HepG2 (cell line): ENCODE results near the gene RER1. TPM values are rescaled to one million over a fixed set of nuclear protein-coding genes. Genes with fewer than 3 reads are reported as not detected.

Experiments
- ATF7 ChIP-seq, 2 experiments: fragments of 450-650 bp in 1 of 2; sonication (generic) in 1 of 2; formaldehyde crosslinking in 1 of 2; IDR thresholded peaks; 2 replicates each; pipeline versions ENCODE4 v1.4.0 to v1.6.1; 2016 to 2020; ENCODE audit warnings: antibody characterized with exemption in 1 of 2, mild to moderate bottlenecking in 1 of 2, missing genetic modification reagents in 1 of 2
- CREB3 ChIP-seq: sonication (generic); formaldehyde crosslinking; IDR thresholded peaks from 2 replicates; pipeline ENCODE4 v1.5.0; 2020; ENCODE audit warnings: missing genetic modification reagents
- DR1 ChIP-seq: sonication (generic); formaldehyde crosslinking; IDR thresholded peaks from 2 replicates; pipeline ENCODE4 v1.8.0; 2021; ENCODE audit warnings: mild to moderate bottlenecking, missing genetic modification reagents, inconsistent platforms
- E2F2 ChIP-seq: sonication (generic); formaldehyde crosslinking; IDR thresholded peaks from 2 replicates; pipeline ENCODE4 v1.4.0; 2020; ENCODE audit warnings: missing genetic modification reagents, borderline replicate concordance
- ETV5 ChIP-seq: IDR thresholded peaks from 2 replicates; pipeline ENCODE4 v1.6.1; 2018; ENCODE audit warnings: missing biosample characterization, missing genetic modification reagents, inconsistent platforms, borderline replicate concordance
- FOXO1 ChIP-seq: sonication (generic); formaldehyde crosslinking; IDR thresholded peaks from 2 replicates; pipeline ENCODE4 v1.4.0; 2020; ENCODE audit warnings: missing genetic modification reagents
- HMGXB3 ChIP-seq: sonication (generic); formaldehyde crosslinking; IDR thresholded peaks from 2 replicates; pipeline ENCODE4 v1.4.0; 2020; ENCODE audit warnings: missing genetic modification reagents, borderline replicate concordance
- HOXD1 ChIP-seq: sonication (generic); formaldehyde crosslinking; IDR thresholded peaks from 2 replicates; pipeline ENCODE4 v1.5.0; 2020; ENCODE audit warnings: missing genetic modification reagents
- KDM6A ChIP-seq: IDR thresholded peaks from 2 replicates; pipeline ENCODE4 v1.6.1; 2016; ENCODE audit warnings: low read depth
- RNF2 ChIP-seq: fragments of 450-650 bp; conservative IDR thresholded peaks from 2 replicates; pipeline ENCODE4 v1.6.1; 2016; ENCODE audit warnings: low read depth
- RORA ChIP-seq: sonication (generic); formaldehyde crosslinking; IDR thresholded peaks from 2 replicates; pipeline ENCODE4 v1.5.0; 2020; ENCODE audit warnings: mild to moderate bottlenecking, missing genetic modification reagents, moderate library complexity
- SALL1 ChIP-seq: sonication (generic); formaldehyde crosslinking; IDR thresholded peaks from 2 replicates; pipeline ENCODE4 v1.8.0; 2022; ENCODE audit warnings: mild to moderate bottlenecking, missing genetic modification reagents
- TEAD3 ChIP-seq: optimal IDR thresholded peaks from 2 replicates; pipeline ENCODE3; 2016; ENCODE audit warnings: borderline replicate concordance
- TGIF2 ChIP-seq: IDR thresholded peaks from 2 replicates; pipeline ENCODE4 v1.6.1; 2016; ENCODE audit warnings: control low read depth, missing compliant biosample characterization
- ZBTB38 ChIP-seq: sonication (generic); formaldehyde crosslinking; IDR thresholded peaks from 2 replicates; pipeline ENCODE4 v1.5.1; 2020; ENCODE audit warnings: mild to moderate bottlenecking, missing genetic modification reagents
- ZFP1 ChIP-seq: IDR thresholded peaks from 2 replicates; pipeline ENCODE4 v1.6.1; 2016
- ZNF33B ChIP-seq: sonication (generic); formaldehyde crosslinking; IDR thresholded peaks from 2 replicates; pipeline ENCODE4 v1.5.1; 2020; ENCODE audit warnings: mild to moderate bottlenecking, missing genetic modification reagents
- ZNF44 ChIP-seq: sonication (generic); formaldehyde crosslinking; IDR thresholded peaks from 2 replicates; pipeline ENCODE4 v1.5.1; 2020; ENCODE audit warnings: mild to moderate bottlenecking, missing genetic modification reagents
- ZNF629 ChIP-seq: sonication (generic); formaldehyde crosslinking; conservative IDR thresholded peaks from 2 replicates; pipeline ENCODE4 v1.5.0; 2020; ENCODE audit warnings: missing genetic modification reagents
- ZNF83 ChIP-seq: sonication (generic); formaldehyde crosslinking; IDR thresholded peaks from 2 replicates; pipeline ENCODE4 v1.4.0; 2020; ENCODE audit warnings: missing genetic modification reagents, mild to moderate bottlenecking, borderline replicate concordance
- polyA plus RNA-seq, 8 experiments: library from polyadenylated mRNA; depleted of rRNA in 3 of 8; stranded (reverse) in 7 of 8; unstranded in 1 of 8; fragments of >200 nt; fragmentation: Illumina TruSeq in 4 of 8; extraction: Trizol in 4 of 8; gene quantifications; 2 replicates each; pipeline versions ENCODE4 v1.2.1 to v1.2.3, GENCODE V29; 2011 to 2016; ENCODE audit warnings: low read depth in 4 of 8, missing spikeins in 1 of 8, mixed read lengths in 1 of 8; ENCODE audit not compliant: insufficient read depth in 1 of 8
- total RNA-seq, 5 experiments: library from RNA; depleted of rRNA; stranded (reverse); fragments of >200 nt; fragmentation: Illumina TruSeq; extraction: Trizol; gene quantifications; 2 replicates each; pipeline ENCODE4 v1.2.3, GENCODE V29; 2016; ENCODE audit warnings: low read depth in 1 of 5
- TF ChIP-seq, protein P1 (sequence below): IDR thresholded peaks from 2 replicates; pipeline ENCODE4 v1.6.1; 2016; ENCODE audit warnings: low read depth, borderline replicate concordance
- TF ChIP-seq, protein P2 (sequence below): sonication (generic); formaldehyde crosslinking; IDR thresholded peaks from 2 replicates; pipeline ENCODE4 v1.9.0; 2021; ENCODE audit warnings: missing genetic modification reagents, mild to moderate bottlenecking, borderline replicate concordance

Gene RER1
- total and polyA plus RNA-seq, 2 of the 13 experiments (the other 11 are each of a cell fraction or from before 2014, with no cell fraction given), result 128 to 164 TPM

DNA sequence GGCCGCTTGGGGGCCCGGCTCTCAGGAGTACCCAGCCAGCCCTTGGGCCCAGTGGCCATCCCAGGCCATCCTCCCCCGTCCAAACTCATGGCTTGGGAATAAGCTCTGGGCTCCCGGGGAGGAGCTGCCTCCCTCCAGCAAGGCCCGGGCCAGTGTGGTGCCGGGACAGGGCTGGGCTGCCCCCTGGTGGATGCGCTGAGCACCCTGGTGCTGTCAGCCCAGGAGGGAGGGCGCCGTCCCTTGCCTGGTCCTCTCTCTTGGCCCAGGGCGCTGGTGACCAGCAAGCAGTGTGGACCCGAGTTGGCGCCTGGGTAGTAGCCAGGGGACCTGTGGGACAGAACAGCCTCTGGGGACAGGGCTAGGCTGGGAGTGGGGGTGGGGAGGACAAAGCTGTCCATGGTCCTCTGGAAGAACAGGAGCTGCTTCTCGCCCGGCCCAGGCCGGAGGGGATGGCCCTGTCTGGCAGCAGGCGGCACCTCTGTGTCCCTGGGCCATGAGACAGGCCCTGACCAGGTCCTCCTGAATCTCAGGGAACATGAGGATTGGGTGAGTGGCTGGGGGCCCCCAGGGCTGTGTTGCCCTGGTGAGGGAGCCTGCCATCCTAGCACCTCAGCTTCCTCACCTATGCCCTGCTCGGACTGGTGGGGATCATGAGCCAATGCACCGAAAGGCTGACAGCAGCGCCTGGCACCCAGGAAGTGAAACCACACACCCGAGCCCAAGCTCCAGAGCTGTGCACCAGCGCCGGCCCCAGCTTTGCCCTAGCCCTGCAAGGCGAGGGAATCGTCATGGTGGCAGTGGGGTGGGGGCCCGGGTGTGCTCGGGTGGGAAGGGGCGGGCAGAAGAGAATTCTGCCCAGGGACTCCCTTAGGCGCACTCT, 9.7 kb upstream of the RER1 start (continued):
- no peak for TF ChIP-seq E2F2
- TF ChIP-seq ZFP1, result no peak
- no peak for TF ChIP-seq RNF2
- TF ChIP-seq HMGXB3 (CRISPR knock-in tag), result no peak
- peak; percentile 51; the same call in 1 of the 2 replicates for TF ChIP-seq FOXO1
- TF ChIP-seq, protein P1, sequence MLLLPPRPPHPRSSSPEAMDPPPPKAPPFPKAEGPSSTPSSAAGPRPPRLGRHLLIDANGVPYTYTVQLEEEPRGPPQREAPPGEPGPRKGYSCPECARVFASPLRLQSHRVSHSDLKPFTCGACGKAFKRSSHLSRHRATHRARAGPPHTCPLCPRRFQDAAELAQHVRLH, result 0 out of 2 replicates have a peak, but pooled peaks have one; percentile 51
- no peak for TF ChIP-seq ZNF83 (CRISPR knock-in tag)
- no peak for TF ChIP-seq TEAD3 (CRISPR knock-in tag)
- TF ChIP-seq TGIF2 (CRISPR knock-in tag), result 0 out of 2 replicates have a peak, but pooled peaks have one; percentile 54
- no peak for TF ChIP-seq RORA
- no peak for TF ChIP-seq CREB3
- no peak for TF ChIP-seq DR1 (CRISPR knock-in tag)
- peak; percentile 62; the same call in 1 of the 2 replicates for TF ChIP-seq ZBTB38 (CRISPR knock-in tag)
- TF ChIP-seq HOXD1 (CRISPR knock-in tag), result no peak
- TF ChIP-seq ZNF629 (CRISPR knock-in tag), result no peak
- 0 out of 2 replicates have a peak, but pooled peaks have one; percentile 52 for TF ChIP-seq ZNF33B (CRISPR knock-in tag)
- TF ChIP-seq, protein P2, sequence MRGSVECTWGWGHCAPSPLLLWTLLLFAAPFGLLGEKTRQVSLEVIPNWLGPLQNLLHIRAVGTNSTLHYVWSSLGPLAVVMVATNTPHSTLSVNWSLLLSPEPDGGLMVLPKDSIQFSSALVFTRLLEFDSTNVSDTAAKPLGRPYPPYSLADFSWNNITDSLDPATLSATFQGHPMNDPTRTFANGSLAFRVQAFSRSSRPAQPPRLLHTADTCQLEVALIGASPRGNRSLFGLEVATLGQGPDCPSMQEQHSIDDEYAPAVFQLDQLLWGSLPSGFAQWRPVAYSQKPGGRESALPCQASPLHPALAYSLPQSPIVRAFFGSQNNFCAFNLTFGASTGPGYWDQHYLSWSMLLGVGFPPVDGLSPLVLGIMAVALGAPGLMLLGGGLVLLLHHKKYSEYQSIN (CRISPR knock-in tag), result no peak
- no peak for TF ChIP-seq ZNF44 (CRISPR knock-in tag)
- TF ChIP-seq ATF7 (IDR thresholded peaks at IDR 0.05), result no peak
- no peak for TF ChIP-seq ATF7 (CRISPR knock-in tag; IDR thresholded peaks at IDR 0.05)
- TF ChIP-seq KDM6A (CRISPR knock-in tag), result no peak
- TF ChIP-seq ETV5 (CRISPR knock-in tag), result 0 out of 2 replicates have a peak, but pooled peaks have one; percentile 29
- TF ChIP-seq SALL1 (CRISPR knock-in tag), result peak; percentile 40; the same call in 1 of the 2 replicates
